ENCODE data around the gene INPP5D.
A peak's percentile ranks its signal among the peaks of the same experiment; 100 is the strongest.
"Not testable (repeated sequence)": the region's sequence is repeated elsewhere in the genome, so short reads cannot be mapped to it uniquely, and the experiment has no call there.

Gene INPP5D

GRCh38 chr2:233059797-233060500 is at the start of gene INPP5D:
INPP5D (plus strand) TSS chr2:233060342; CDS start chr2:233060479, 137 bp downstream.
- H3K4me3 Mint-ChIP-seq = peak within 1 kb of the TSS; percentile 98

GRCh38 chr2:233010569-233011267 is 49.4 kb upstream of the INPP5D start:
- no peaks in the 10 kb centered on the region for H3K9me3 Mint-ChIP-seq
- H3K27me3 Mint-ChIP-seq (ENCODE audit: low read depth) = peaks cover 15% of the 10 kb centered on the region
- no peaks in the 10 kb centered on the region for H3K36me3 Mint-ChIP-seq (ENCODE audit: low read depth)
- no peaks in the 10 kb centered on the region for H3K4me1 Mint-ChIP-seq (ENCODE audit: low read depth)
- H3K4me3 Mint-ChIP-seq = no peak overlapping the region
- H3K27ac Mint-ChIP-seq = no peak overlapping the region

More at GRCh38 chr2:233059797-233060500, at the start of gene INPP5D:
- Mint-ChIP-seq H3K36me3 (ENCODE audit: low read depth) (peaks cover 19% of the 10 kb centered on the region), H3K9me3 (no peaks in the 10 kb centered on the region), H3K4me1 (ENCODE audit: low read depth) (peaks cover 27% of the 10 kb centered on the region), H3K27ac (peak within 1 kb of the TSS; percentile 85), H3K27me3 (ENCODE audit: low read depth) (no peaks in the 10 kb centered on the region)

- no peak overlapping the region for H3K27ac Mint-ChIP-seq
- H3K4me3 Mint-ChIP-seq = no peak overlapping the region
Observed at GRCh38 chr2:233011268-233011650, 48.9 kb upstream of the INPP5D start.

GRCh38 chr2:233011702-233012131 is 48.4 kb upstream of the INPP5D start:
- no peak overlapping the region for H3K27ac Mint-ChIP-seq
- no peak overlapping the region for H3K4me3 Mint-ChIP-seq
- no peaks in the 10 kb centered on the region for H3K4me1 Mint-ChIP-seq (ENCODE audit: low read depth)
- no peaks in the 10 kb centered on the region for H3K9me3 Mint-ChIP-seq
- H3K27me3 Mint-ChIP-seq (ENCODE audit: low read depth) = peaks cover 15% of the 10 kb centered on the region
- no peaks in the 10 kb centered on the region for H3K36me3 Mint-ChIP-seq (ENCODE audit: low read depth)

More at GRCh38 chr2:233011268-233011650, 48.9 kb upstream of the INPP5D start:
- Mint-ChIP-seq H3K36me3 (ENCODE audit: low read depth) (no peaks in the 10 kb centered on the region), H3K9me3 (no peaks in the 10 kb centered on the region), H3K27me3 (ENCODE audit: low read depth) (peaks cover 15% of the 10 kb centered on the region), H3K4me1 (ENCODE audit: low read depth) (no peaks in the 10 kb centered on the region)

GRCh38 chr2:233012301-233012971 is 47.7 kb upstream of the INPP5D start:
- Mint-ChIP-seq H3K36me3 (ENCODE audit: low read depth) (no peaks in the 10 kb centered on the region), H3K27me3 (ENCODE audit: low read depth) (peaks cover 15% of the 10 kb centered on the region), H3K27ac (no peak overlapping the region), H3K4me1 (ENCODE audit: low read depth) (no peaks in the 10 kb centered on the region), H3K4me3 (no peak overlapping the region), H3K9me3 (no peaks in the 10 kb centered on the region)

- no peaks in the 10 kb centered on the region for H3K4me1 Mint-ChIP-seq (ENCODE audit: low read depth)
- no peaks in the 10 kb centered on the region for H3K9me3 Mint-ChIP-seq
Observed at GRCh38 chr2:233013027-233013461, 47.1 kb upstream of the INPP5D start, which contains the start of gene NGEF. NGEF (minus strand) TSS chr2:233013256; CDS start chr2:232974890, 38,366 bp downstream.

GRCh38 chr2:233013650-233014049 is 46.5 kb upstream of the INPP5D start:
- Mint-ChIP-seq H3K27ac (no peak overlapping the region), H3K36me3 (ENCODE audit: low read depth) (no peaks in the 10 kb centered on the region)

More at GRCh38 chr2:233013027-233013461, 47.1 kb upstream of the INPP5D start, which contains the start of gene NGEF:
- Mint-ChIP-seq H3K4me3 (no peak within 1 kb of the TSS), H3K27me3 (ENCODE audit: low read depth) (peaks cover 13% of the 10 kb centered on the region), H3K27ac (no peak within 1 kb of the TSS), H3K36me3 (ENCODE audit: low read depth) (no peaks in the 10 kb centered on the region)

GRCh38 chr2:233015019-233015645 is 45.0 kb upstream of the INPP5D start:
- Mint-ChIP-seq H3K36me3 (ENCODE audit: low read depth) (no peaks in the 10 kb centered on the region), H3K4me1 (ENCODE audit: low read depth) (no peaks in the 10 kb centered on the region), H3K9me3 (no peaks in the 10 kb centered on the region), H3K27me3 (ENCODE audit: low read depth) (peaks cover 9% of the 10 kb centered on the region), H3K4me3 (no peak overlapping the region), H3K27ac (no peak overlapping the region)

More at GRCh38 chr2:233013650-233014049, 46.5 kb upstream of the INPP5D start:
- Mint-ChIP-seq H3K4me3 (no peak overlapping the region), H3K27me3 (ENCODE audit: low read depth) (peaks cover 10% of the 10 kb centered on the region), H3K9me3 (no peaks in the 10 kb centered on the region), H3K4me1 (ENCODE audit: low read depth) (no peaks in the 10 kb centered on the region)

GRCh38 chr2:233017947-233018346 is 42.2 kb upstream of the INPP5D start:
- H3K36me3 Mint-ChIP-seq (ENCODE audit: low read depth) = no peaks in the 10 kb centered on the region
- H3K9me3 Mint-ChIP-seq = no peaks in the 10 kb centered on the region
- H3K27ac Mint-ChIP-seq = no peak overlapping the region
- H3K27me3 Mint-ChIP-seq (ENCODE audit: low read depth) = no peaks in the 10 kb centered on the region
- H3K4me1 Mint-ChIP-seq (ENCODE audit: low read depth) = no peaks in the 10 kb centered on the region
- no peak overlapping the region for H3K4me3 Mint-ChIP-seq

- not testable (repeated sequence) for H3K4me1 Mint-ChIP-seq (ENCODE audit: low read depth); H3K9me3 Mint-ChIP-seq; H3K4me3 Mint-ChIP-seq; H3K27me3 Mint-ChIP-seq (ENCODE audit: low read depth); H3K27ac Mint-ChIP-seq; H3K36me3 Mint-ChIP-seq (ENCODE audit: low read depth)
Observed at GRCh38 chr2:233019610-233020009, 40.5 kb upstream of the INPP5D start.

GRCh38 chr2:233020454-233020853 is 39.7 kb upstream of the INPP5D start:
- Mint-ChIP-seq H3K27me3 (ENCODE audit: low read depth) (no peaks in the 10 kb centered on the region), H3K4me3 (no peak overlapping the region), H3K9me3 (no peaks in the 10 kb centered on the region), H3K27ac (no peak overlapping the region), H3K36me3 (ENCODE audit: low read depth) (no peaks in the 10 kb centered on the region), H3K4me1 (ENCODE audit: low read depth) (no peaks in the 10 kb centered on the region)

GRCh38 chr2:233021771-233022170 is 38.4 kb upstream of the INPP5D start:
- Mint-ChIP-seq H3K36me3 (ENCODE audit: low read depth) (no peaks in the 10 kb centered on the region), H3K27me3 (ENCODE audit: low read depth) (no peaks in the 10 kb centered on the region), H3K4me1 (ENCODE audit: low read depth) (no peaks in the 10 kb centered on the region), H3K9me3 (no peaks in the 10 kb centered on the region), H3K27ac (no peak overlapping the region), H3K4me3 (no peak overlapping the region)

GRCh38 chr2:233022561-233022960 is 37.6 kb upstream of the INPP5D start:
- Mint-ChIP-seq H3K27me3 (ENCODE audit: low read depth) (peaks cover 3% of the 10 kb centered on the region), H3K9me3 (no peaks in the 10 kb centered on the region), H3K4me3 (no peak overlapping the region), H3K27ac (no peak overlapping the region), H3K36me3 (ENCODE audit: low read depth) (no peaks in the 10 kb centered on the region), H3K4me1 (ENCODE audit: low read depth) (no peaks in the 10 kb centered on the region)

- Mint-ChIP-seq H3K4me1 (ENCODE audit: low read depth) (no peaks in the 10 kb centered on the region), H3K9me3 (no peaks in the 10 kb centered on the region), H3K27me3 (ENCODE audit: low read depth) (peaks cover 7% of the 10 kb centered on the region), H3K27ac (no peak overlapping the region), H3K36me3 (ENCODE audit: low read depth) (no peaks in the 10 kb centered on the region), H3K4me3 (no peak overlapping the region)
Observed at GRCh38 chr2:233023007-233023760, 37.0 kb upstream of the INPP5D start.
